HG03280 (cell line): Measurements from ENCODE around the gene SDE2.
"Not testable (repeated sequence)": the region's sequence is repeated elsewhere in the genome, so short reads cannot be mapped to it uniquely, and the experiment has no call there.

Experiments
- ATAC-seq: cut with Tn5 transposase; IDR thresholded peaks from one replicate; pipeline ENCODE4 v1.9.1; 2021; ENCODE audit warnings: mild to moderate bottlenecking, moderate library complexity; ENCODE audit not compliant: unreplicated experiment

The SDE2 gene

GRCh38 chr1:226007126-226007892 lies 8.2 kb upstream of the SDE2 start:
- not testable (repeated sequence) for ATAC-seq

GRCh38 chr1:226006686-226007085 lies 7.5 kb upstream of the SDE2 start:
- ATAC-seq: no peak

- ATAC-seq: no peak
Observed at GRCh38 chr1:226004396-226004795, 5.3 kb upstream of the SDE2 start.

- no peak for ATAC-seq
Observed at GRCh38 chr1:226003502-226004170, 4.5 kb upstream of the SDE2 start.

GRCh38 chr1:226002667-226003501 lies 3.7 kb upstream of the SDE2 start:
- no peak for ATAC-seq

GRCh38 chr1:226001963-226002666 lies 3.0 kb upstream of the SDE2 start:
- no peak for ATAC-seq

- ATAC-seq: no peak
Observed at GRCh38 chr1:226001088-226001487, 1.9 kb upstream of the SDE2 start.

- not testable (repeated sequence) for ATAC-seq
Observed at GRCh38 chr1:226000493-226001081, 1.4 kb upstream of the SDE2 start.

GRCh38 chr1:225999912-226000337 lies 782 bp upstream of the SDE2 start:
- ATAC-seq: peak; percentile 31

GRCh38 chr1:225998560-225999226 lies 450 bp downstream of the SDE2 start:
- ATAC-seq: no peak

GRCh38 chr1:225996946-225997545 lies 2.1 kb downstream of the SDE2 start:
- ATAC-seq: no peak

- ATAC-seq: no peak
Observed at GRCh38 chr1:225995919-225996864, 3.0 kb downstream of the SDE2 start.

- ATAC-seq: no peak
Observed at GRCh38 chr1:225990705-225991464, 8.3 kb downstream of the SDE2 start.

- ATAC-seq: no peak
Observed at GRCh38 chr1:225987491-225988316, 11.4 kb downstream of the SDE2 start.

GRCh38 chr1:225981714-225982113 lies 17.4 kb downstream of the SDE2 start:
- no peak for ATAC-seq

- no peak for ATAC-seq
Observed at GRCh38 chr1:225980005-225980836, 18.9 kb downstream of the SDE2 start.
